ENCODE data around the gene LIMD2. TPM values are rescaled to one million over a fixed set of nuclear protein-coding genes. Genes with fewer than 3 reads are reported as not detected.

Gene LIMD2
- total RNA-seq, 5 donors from 2014 or later (not counting 1 experiment from before 2014, with no cell fraction given) = 534 to 851 (median 767) TPM

- H3K27me3 ChIP-seq (replicated peaks in 1 of 2; ENCODE audit: control insufficient read depth in 2 of 2, extremely low read depth in 1 of 2, insufficient read depth in 2 of 2, low read length in 1 of 2) = no peaks in the 10 kb centered on the region
- Mint-ChIP-seq H3K27me3 (no peaks in the 10 kb centered on the region), H3K4me3 (no peak overlapping the region), H3K4me1 (peaks cover 7 to 8% (median 8%) of the 10 kb centered on the region in 3 donors), H3K9me3 (no peaks in the 10 kb centered on the region), H3K27ac (peak overlapping the region in 1 of 2 donors; percentile 75), H3K36me3 (peaks cover 40% of the 10 kb centered on the region)
- no peaks in the 10 kb centered on the region for H3K4me1 ChIP-seq (ENCODE audit: control insufficient read depth in 1 of 2, extremely low read depth in 1 of 2, insufficient read depth in 2 of 2, low read length in 2 of 2)
- ChIA-PET CTCF (no interaction called here), POLR2A (no interaction called here)
- peaks cover 8 to 77% of the 10 kb centered on the region in 2 donors for H3K36me3 ChIP-seq (ENCODE audit: control insufficient read depth in 2 of 2, extremely low read depth in 1 of 2, insufficient read depth in 1 of 2, low read length in 1 of 2)
- no peak for DNase-seq
- no peak overlapping the region for H3K4me3 ChIP-seq (ENCODE audit: control insufficient read depth in 1 of 2, extremely low read depth in 1 of 2, low read length in 1 of 2)
- H3K27ac ChIP-seq (ENCODE audit: low read length) = no peak overlapping the region
- no peak for ATAC-seq (replicated peaks in 1 of 4)
- no peaks in the 10 kb centered on the region for H3K9me3 ChIP-seq
Measured at GRCh38 chr17:63682981-63683380, 16.9 kb downstream of the LIMD2 start.

GRCh38 chr17:63682441-63682840, 17.5 kb downstream of the LIMD2 start:
- Histone ChIP-seq H3K4me1 (ENCODE audit: control insufficient read depth in 1 of 2, extremely low read depth in 1 of 2, insufficient read depth in 2 of 2, low read length in 2 of 2) (no peaks in the 10 kb centered on the region), H3K9me3 (no peaks in the 10 kb centered on the region), H3K36me3 (ENCODE audit: control insufficient read depth in 2 of 2, extremely low read depth in 1 of 2, insufficient read depth in 1 of 2, low read length in 1 of 2) (peaks cover 8 to 79% of the 10 kb centered on the region in 2 donors), H3K27ac (ENCODE audit: low read length) (no peak overlapping the region), H3K27me3 (replicated peaks in 1 of 2; ENCODE audit: control insufficient read depth in 2 of 2, extremely low read depth in 1 of 2, insufficient read depth in 2 of 2, low read length in 1 of 2) (no peaks in the 10 kb centered on the region), H3K4me3 (ENCODE audit: control insufficient read depth in 1 of 2, extremely low read depth in 1 of 2, low read length in 1 of 2) (no peak overlapping the region)
- H3K36me3 Mint-ChIP-seq = peaks cover 39% of the 10 kb centered on the region
- peak overlapping the region in 1 of 2 donors; percentile 55 for H3K27ac Mint-ChIP-seq
- H3K4me3 Mint-ChIP-seq = no peak overlapping the region
- ChIA-PET POLR2A (interaction anchor here in 1 of 2 donors (1.4 kb wide), 1 partner anchor 11 kb away, joined by 7 read pairs; no protein-coding TSS in a partner anchor), CTCF (no interaction called here)
- H3K9me3 Mint-ChIP-seq = no peaks in the 10 kb centered on the region
- H3K4me1 Mint-ChIP-seq = peaks cover 7 to 8% (median 8%) of the 10 kb centered on the region in 3 donors
- H3K27me3 Mint-ChIP-seq = no peaks in the 10 kb centered on the region
- WGBS (ENCODE audit: insufficient coverage) = 100% methylated on average over 1 of the region's 1 CpG
- DNase-seq (no peak), ATAC-seq (replicated peaks in 1 of 4) (no peak)

GRCh38 chr17:63681530-63681929, 18.4 kb downstream of the LIMD2 start:
- H3K4me3 ChIP-seq (ENCODE audit: control insufficient read depth in 1 of 2, extremely low read depth in 1 of 2, low read length in 1 of 2) = no peak overlapping the region
- Mint-ChIP-seq H3K9me3 (no peaks in the 10 kb centered on the region), H3K36me3 (peaks cover 46% of the 10 kb centered on the region)

DNA sequence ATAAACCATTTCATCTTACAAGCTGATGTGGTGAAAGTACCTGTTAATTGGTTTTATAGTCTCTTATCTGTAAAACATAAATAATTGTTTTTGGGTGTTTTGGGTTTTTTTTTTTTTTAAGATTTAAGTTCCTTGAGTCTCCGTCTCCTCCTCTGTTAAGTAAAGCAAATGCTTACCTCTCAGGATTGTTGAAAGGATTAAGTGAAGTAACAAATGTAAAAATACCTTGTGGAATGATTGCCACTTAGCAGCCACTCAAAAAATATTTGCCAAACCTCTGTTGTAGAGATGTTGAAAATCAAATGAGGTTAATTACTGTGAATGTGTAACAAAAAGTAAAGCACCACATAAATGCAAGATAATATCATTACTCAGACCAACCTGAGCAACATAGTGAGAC, 19.2 kb downstream of the LIMD2 start:
- CTCF ChIA-PET = interaction anchor here in 1 of 2 donors (1.5 kb wide), 1 partner anchor 29 kb away, joined by 4 read pairs; no protein-coding TSS in a partner anchor
- H3K27me3 ChIP-seq (replicated peaks in 1 of 2; ENCODE audit: control insufficient read depth in 2 of 2, extremely low read depth in 1 of 2, insufficient read depth in 2 of 2, low read length in 1 of 2) = no peaks in the 10 kb centered on the region
- no CpG with 5 or more reads among the region's 1 CpG for WGBS (ENCODE audit: insufficient coverage)

More at GRCh38 chr17:63681530-63681929, 18.4 kb downstream of the LIMD2 start:
- no peaks in the 10 kb centered on the region for H3K27me3 ChIP-seq (replicated peaks in 1 of 2; ENCODE audit: control insufficient read depth in 2 of 2, extremely low read depth in 1 of 2, insufficient read depth in 2 of 2, low read length in 1 of 2)
- ChIA-PET POLR2A (interaction anchor here in 1 of 2 donors (0.6 to 1.4 kb wide), 2 partner anchors 12 to 1622 kb away, joined by 3 to 7 read pairs; no protein-coding TSS in a partner anchor), CTCF (interaction anchor here in 1 of 2 donors (0.6 kb wide), 3 partner anchors 67 to 213 kb away, joined by 3 to 6 read pairs (median 3); no protein-coding TSS in a partner anchor)
- no peak for DNase-seq
- H3K4me1 ChIP-seq (ENCODE audit: control insufficient read depth in 1 of 2, extremely low read depth in 1 of 2, insufficient read depth in 2 of 2, low read length in 2 of 2) = no peaks in the 10 kb centered on the region
- peaks cover 7 to 8% (median 8%) of the 10 kb centered on the region in 3 donors for H3K4me1 Mint-ChIP-seq
- H3K27ac Mint-ChIP-seq = peak overlapping the region in 1 of 2 donors; percentile 31
- no peaks in the 10 kb centered on the region for H3K9me3 ChIP-seq
- no peak overlapping the region for H3K27ac ChIP-seq (ENCODE audit: low read length)
- H3K4me3 Mint-ChIP-seq = no peak overlapping the region
- no peak for ATAC-seq (replicated peaks in 1 of 4)
- 93% methylated on average over 2 of the region's 8 CpGs for WGBS (ENCODE audit: insufficient coverage)
- H3K36me3 ChIP-seq (ENCODE audit: control insufficient read depth in 2 of 2, extremely low read depth in 1 of 2, insufficient read depth in 1 of 2, low read length in 1 of 2) = peaks cover 8 to 86% of the 10 kb centered on the region in 2 donors
- H3K27me3 Mint-ChIP-seq = no peaks in the 10 kb centered on the region

GRCh38 chr17:63679214-63679613, 20.7 kb downstream of the LIMD2 start:
- Histone ChIP-seq H3K27ac (ENCODE audit: low read length) (no peak overlapping the region), H3K27me3 (replicated peaks in 1 of 2; ENCODE audit: control insufficient read depth in 2 of 2, extremely low read depth in 1 of 2, insufficient read depth in 2 of 2, low read length in 1 of 2) (no peaks in the 10 kb centered on the region), H3K4me3 (ENCODE audit: control insufficient read depth in 1 of 2, extremely low read depth in 1 of 2, low read length in 1 of 2) (no peak overlapping the region), H3K9me3 (no peaks in the 10 kb centered on the region), H3K36me3 (ENCODE audit: control insufficient read depth in 2 of 2, extremely low read depth in 1 of 2, insufficient read depth in 1 of 2, low read length in 1 of 2) (peaks cover 8 to 81% of the 10 kb centered on the region in 2 donors), H3K4me1 (ENCODE audit: control insufficient read depth in 1 of 2, extremely low read depth in 1 of 2, insufficient read depth in 2 of 2, low read length in 2 of 2) (no peaks in the 10 kb centered on the region)
- peaks cover 42% of the 10 kb centered on the region for H3K36me3 Mint-ChIP-seq
- DNase-seq = no peak
- no peaks in the 10 kb centered on the region for H3K27me3 Mint-ChIP-seq
- no peak for ATAC-seq (replicated peaks in 1 of 4)
- H3K4me1 Mint-ChIP-seq = peaks cover 17 to 20% (median 18%) of the 10 kb centered on the region in 3 donors
- no peak overlapping the region for H3K27ac Mint-ChIP-seq
- ChIA-PET CTCF (interaction anchor here (0.6 to 1.5 kb wide), 2 partner anchors 31 to 52 kb away, joined by 3 to 4 read pairs; no protein-coding TSS in a partner anchor), POLR2A (no interaction called here)
- no peaks in the 10 kb centered on the region for H3K9me3 Mint-ChIP-seq
- H3K4me3 Mint-ChIP-seq = no peak overlapping the region
- 100% methylated on average over 2 of the region's 5 CpGs for WGBS (ENCODE audit: insufficient coverage)

More for the DNA sequence above, 19.2 kb downstream of the LIMD2 start:
- POLR2A ChIA-PET = interaction anchor here (0.6 to 1.0 kb wide), 3 partner anchors 32 to 1622 kb away, joined by 3 to 5 read pairs (median 3); no protein-coding TSS in a partner anchor
- ATAC-seq (replicated peaks in 1 of 4) (no peak), DNase-seq (no peak)
- no peak overlapping the region for H3K27ac ChIP-seq (ENCODE audit: low read length)
- Mint-ChIP-seq H3K27ac (peak overlapping the region in 1 of 2 donors; percentile 63), H3K4me3 (no peak overlapping the region), H3K27me3 (no peaks in the 10 kb centered on the region), H3K9me3 (no peaks in the 10 kb centered on the region), H3K36me3 (peaks cover 41% of the 10 kb centered on the region), H3K4me1 (peaks cover 8 to 11% (median 10%) of the 10 kb centered on the region in 3 donors)
- no peaks in the 10 kb centered on the region for H3K4me1 ChIP-seq (ENCODE audit: control insufficient read depth in 1 of 2, extremely low read depth in 1 of 2, insufficient read depth in 2 of 2, low read length in 2 of 2)
- H3K9me3 ChIP-seq = no peaks in the 10 kb centered on the region
- no peak overlapping the region for H3K4me3 ChIP-seq (ENCODE audit: control insufficient read depth in 1 of 2, extremely low read depth in 1 of 2, low read length in 1 of 2)
- peaks cover 8 to 87% of the 10 kb centered on the region in 2 donors for H3K36me3 ChIP-seq (ENCODE audit: control insufficient read depth in 2 of 2, extremely low read depth in 1 of 2, insufficient read depth in 1 of 2, low read length in 1 of 2)

DNA sequence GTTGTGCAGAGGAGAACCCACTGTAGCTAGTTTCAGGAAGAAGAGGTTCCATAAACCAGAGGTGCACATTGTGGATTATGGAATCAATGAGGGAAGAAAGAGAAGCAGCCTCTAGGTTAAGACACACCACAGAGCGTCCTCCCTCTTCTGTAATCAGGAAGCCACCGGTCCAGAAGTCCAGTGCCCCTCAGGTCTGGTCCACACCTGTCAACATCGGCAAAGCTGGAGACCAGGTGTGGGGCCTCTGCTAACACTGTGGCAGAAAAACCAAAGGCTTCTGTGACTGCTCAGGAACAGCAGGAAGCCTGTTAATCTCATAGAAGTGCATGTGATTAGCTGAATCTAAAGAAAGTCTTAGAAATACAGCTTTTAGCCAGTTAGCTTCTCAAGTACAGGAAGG, 23.3 kb downstream of the LIMD2 start:
- no peaks in the 10 kb centered on the region for H3K9me3 Mint-ChIP-seq
- H3K4me3 ChIP-seq (ENCODE audit: control insufficient read depth in 1 of 2, extremely low read depth in 1 of 2, low read length in 1 of 2) = no peak overlapping the region
- H3K4me1 ChIP-seq (ENCODE audit: control insufficient read depth in 1 of 2, extremely low read depth in 1 of 2, insufficient read depth in 2 of 2, low read length in 2 of 2) = no peaks in the 10 kb centered on the region
- peaks cover 3 to 76% of the 10 kb centered on the region in 2 donors for H3K36me3 ChIP-seq (ENCODE audit: control insufficient read depth in 2 of 2, extremely low read depth in 1 of 2, insufficient read depth in 1 of 2, low read length in 1 of 2)
- ChIA-PET CTCF (no interaction called here), POLR2A (interaction anchor here in 1 of 2 donors (0.7 kb wide), 1 partner anchor 428 kb away, joined by 3 read pairs; no protein-coding TSS in a partner anchor)
- peaks cover 23 to 30% (median 28%) of the 10 kb centered on the region in 3 donors for H3K4me1 Mint-ChIP-seq
- H3K27me3 ChIP-seq (replicated peaks in 1 of 2; ENCODE audit: control insufficient read depth in 2 of 2, extremely low read depth in 1 of 2, insufficient read depth in 2 of 2, low read length in 1 of 2) = no peaks in the 10 kb centered on the region
- WGBS (ENCODE audit: insufficient coverage) = 57% methylated on average over 1 of the region's 3 CpGs
- H3K9me3 ChIP-seq = no peaks in the 10 kb centered on the region
- H3K27ac ChIP-seq (ENCODE audit: low read length) = no peak overlapping the region
- peak overlapping the region in 1 of 2 donors; percentile 73 for H3K27ac Mint-ChIP-seq
- peaks cover 34% of the 10 kb centered on the region for H3K36me3 Mint-ChIP-seq
- no peak overlapping the region for H3K4me3 Mint-ChIP-seq
- ATAC-seq (replicated peaks in 1 of 4) (no peak), DNase-seq (no peak)
- H3K27me3 Mint-ChIP-seq = no peaks in the 10 kb centered on the region

Data from T-cell (primary cell).